Middle frontal gyrus (tissue), 1 donor: ENCODE results near the gene HTR2C.
"Not testable (repeated sequence)": the region's sequence is repeated elsewhere in the genome, so short reads cannot be mapped to it uniquely, and the experiment has no call there.

Experiments
- DNase-seq: peaks from one replicate; pipeline ENCODE4 v3.0.0-alpha.2; 2015; ENCODE audit warnings: low spot score; ENCODE audit errors: extremely low spot score

Gene HTR2C

DNA sequence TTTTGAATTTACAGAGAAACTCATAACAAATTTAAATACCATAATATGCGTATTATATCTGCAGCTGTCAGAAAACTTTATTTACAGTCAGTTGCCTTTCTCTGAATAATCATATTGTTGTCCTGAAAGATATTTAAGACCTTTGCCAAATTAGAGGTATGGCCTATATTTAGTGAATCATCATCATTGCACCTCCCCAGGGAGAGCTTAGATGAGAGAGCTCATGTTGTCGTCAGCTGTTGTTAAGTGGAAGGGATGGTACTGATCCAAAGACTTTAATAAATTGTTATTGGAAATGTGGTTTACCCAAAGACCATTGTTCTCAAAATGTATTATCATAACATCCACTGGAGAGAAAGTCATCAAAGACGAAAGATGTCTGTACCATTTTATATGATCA lies 128.6 kb downstream of the HTR2C start:
- no peak for DNase-seq

DNA sequence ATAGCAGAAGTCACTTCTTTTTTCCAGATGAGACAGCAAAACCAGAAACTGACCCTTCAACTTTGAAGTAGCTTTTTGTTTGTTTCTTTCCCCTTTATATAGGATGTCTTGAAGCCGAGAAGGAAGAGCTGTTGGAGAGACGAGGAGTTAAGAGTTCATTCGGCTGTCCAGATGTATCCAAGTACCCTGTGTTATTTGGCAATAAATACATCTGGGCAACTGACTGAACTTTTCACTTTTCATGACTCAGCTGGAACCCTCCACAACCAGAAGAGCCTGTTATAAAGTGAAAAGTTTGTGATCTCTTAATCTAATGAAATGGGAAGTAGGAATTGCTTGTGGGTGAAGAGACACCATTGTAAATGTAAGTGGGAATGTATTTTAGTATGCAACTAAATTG lies 131.2 kb downstream of the HTR2C start:
- DNase-seq, result no peak

GRCh38 chrX:114717921-114718320 lies 134.0 kb downstream of the HTR2C start:
- DNase-seq, result no peak

- no peak for DNase-seq
Observed at GRCh38 chrX:114766541-114766940, 182.7 kb downstream of the HTR2C start.

DNA sequence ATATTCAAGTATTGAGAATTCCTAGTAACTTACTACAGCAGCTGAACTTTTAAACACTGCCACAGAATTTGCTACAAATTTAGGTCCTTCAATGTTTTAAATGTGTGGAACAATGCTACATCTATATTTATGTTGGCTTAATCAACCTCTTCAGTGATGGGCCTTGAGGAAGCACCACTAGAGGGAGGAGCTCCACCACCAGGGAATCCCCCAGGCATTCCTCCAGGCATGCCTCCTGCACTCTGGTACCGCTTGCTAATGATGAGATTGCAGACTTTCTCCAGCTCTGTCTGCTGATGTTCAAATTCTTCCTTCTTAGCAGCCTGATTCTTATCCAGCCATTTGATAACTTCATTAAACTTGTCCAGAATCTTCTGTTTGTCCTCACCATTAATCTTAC lies 190.8 kb downstream of the HTR2C start:
- DNase-seq, result no peak

- DNase-seq, result no peak
Observed at GRCh38 chrX:114782925-114783324, 199.0 kb downstream of the HTR2C start.

- no peak for DNase-seq
Observed at GRCh38 chrX:114787061-114787460, 203.2 kb downstream of the HTR2C start.

GRCh38 chrX:114797494-114797893 lies 213.6 kb downstream of the HTR2C start:
- no peak for DNase-seq

DNA sequence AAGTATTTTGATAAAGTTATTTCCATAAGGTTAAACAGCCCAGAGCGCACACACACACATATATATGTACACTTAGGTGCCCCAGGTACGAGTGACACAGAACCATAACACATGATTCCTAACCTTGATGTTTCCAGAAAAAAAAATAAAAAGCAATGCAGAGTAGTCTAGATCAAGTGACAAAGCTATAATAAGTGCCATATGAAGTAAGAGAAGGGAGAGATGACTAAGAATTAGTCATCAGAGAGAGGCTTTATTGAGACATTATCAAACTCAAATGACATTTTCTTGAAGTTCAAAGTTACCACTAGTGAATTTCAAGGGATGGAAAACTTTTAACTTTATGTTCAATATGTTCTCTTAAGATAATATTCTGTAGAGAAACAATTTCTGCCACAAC lies 215.0 kb downstream of the HTR2C start:
- no peak for DNase-seq

GRCh38 chrX:114800719-114801118 lies 216.8 kb downstream of the HTR2C start:
- no peak for DNase-seq

- DNase-seq, result no peak
Observed at GRCh38 chrX:114819509-114819908, 235.6 kb downstream of the HTR2C start.

- DNase-seq, result no peak
Observed at GRCh38 chrX:114841051-114841450, 257.2 kb downstream of the HTR2C start.

- no peak for DNase-seq
Observed at GRCh38 chrX:114842181-114842580, 258.3 kb downstream of the HTR2C start.

GRCh38 chrX:114889481-114889880 lies 305.6 kb downstream of the HTR2C start:
- DNase-seq, result no peak

DNA sequence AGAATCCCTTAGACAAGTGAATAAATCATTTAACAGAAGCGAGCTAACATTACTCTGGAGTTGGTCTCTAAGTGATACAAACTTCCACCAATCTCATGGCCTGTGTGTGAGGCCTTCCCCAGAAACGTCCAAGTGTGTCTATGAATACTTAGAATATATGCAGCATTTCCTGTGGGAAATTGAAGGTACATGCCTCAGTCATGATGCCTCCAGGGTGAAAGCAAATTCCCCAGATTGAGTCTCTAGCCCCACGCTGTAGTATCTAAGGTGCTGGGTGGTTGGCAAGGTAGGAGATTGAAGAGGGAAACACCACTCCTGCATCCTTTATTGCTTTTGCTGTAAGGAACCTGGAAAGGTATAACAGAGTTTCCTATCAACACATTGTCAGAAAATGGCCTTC lies 319.7 kb downstream of the HTR2C start:
- no peak for DNase-seq

DNA sequence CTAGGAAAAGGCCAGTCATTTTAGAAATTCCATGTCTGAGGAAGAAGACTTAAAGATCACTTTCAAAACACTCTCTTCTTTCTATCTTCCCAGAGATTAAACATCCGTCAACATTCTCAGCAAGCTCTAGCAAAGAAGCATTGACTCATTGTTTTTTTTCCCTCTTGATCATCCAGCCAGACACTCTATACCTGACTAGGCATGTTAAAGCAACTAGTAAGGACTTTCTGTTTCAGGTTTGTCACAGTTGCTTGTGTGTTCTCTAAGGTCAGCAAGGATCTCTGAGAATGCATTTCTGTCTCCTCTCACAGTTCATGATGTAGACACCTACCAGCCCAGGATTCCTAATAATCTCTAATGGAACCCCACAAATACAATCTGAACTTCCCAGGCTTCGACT lies 321.4 kb downstream of the HTR2C start:
- no peak for DNase-seq

GRCh38 chrX:114906984-114907510 lies 323.2 kb downstream of the HTR2C start:
- no peak for DNase-seq

DNA sequence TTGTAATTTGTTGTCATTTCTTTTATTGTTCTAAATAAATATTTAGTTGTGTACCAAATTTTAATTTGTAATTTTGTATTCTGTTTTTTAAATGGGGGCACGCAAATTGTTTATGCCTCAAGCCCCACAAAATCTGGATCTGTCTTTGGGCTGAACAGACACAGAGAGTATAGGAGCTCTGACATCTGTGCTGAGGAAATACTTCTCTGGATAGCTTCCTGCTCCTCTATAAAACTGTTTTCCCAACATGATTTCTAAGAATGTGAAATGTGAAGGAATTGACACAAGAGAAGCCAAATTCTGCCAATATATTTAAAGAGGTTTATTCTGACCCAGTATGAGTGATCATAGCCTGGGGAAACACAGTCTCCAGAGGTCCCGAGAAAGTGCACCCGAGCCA lies 340.5 kb downstream of the HTR2C start:
- DNase-seq, result no peak

- DNase-seq, result no peak
Observed at GRCh38 chrX:114924856-114925255, 341.0 kb downstream of the HTR2C start.

DNA sequence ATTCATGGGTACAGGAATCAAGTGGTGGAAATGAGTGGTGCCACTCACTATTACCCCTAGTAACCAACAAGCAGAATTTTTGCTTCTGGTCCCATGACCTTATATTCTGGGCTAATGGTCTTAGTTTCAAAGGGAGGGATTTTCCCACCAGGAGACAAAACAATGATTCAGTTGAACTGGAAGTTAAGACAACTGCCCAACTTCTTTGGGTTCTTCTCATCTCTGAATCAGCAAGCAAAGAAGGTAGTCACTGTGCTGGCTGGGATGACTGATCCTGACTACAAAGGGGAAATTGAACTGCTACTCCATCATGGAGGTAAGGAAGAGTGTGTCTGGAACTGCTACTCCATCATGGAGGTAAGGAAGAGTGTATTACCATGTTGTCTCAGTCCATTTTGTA lies 346.3 kb downstream of the HTR2C start:
- DNase-seq, result no peak

- no peak for DNase-seq
Observed at GRCh38 chrX:114932550-114932949, 348.7 kb downstream of the HTR2C start.

DNA sequence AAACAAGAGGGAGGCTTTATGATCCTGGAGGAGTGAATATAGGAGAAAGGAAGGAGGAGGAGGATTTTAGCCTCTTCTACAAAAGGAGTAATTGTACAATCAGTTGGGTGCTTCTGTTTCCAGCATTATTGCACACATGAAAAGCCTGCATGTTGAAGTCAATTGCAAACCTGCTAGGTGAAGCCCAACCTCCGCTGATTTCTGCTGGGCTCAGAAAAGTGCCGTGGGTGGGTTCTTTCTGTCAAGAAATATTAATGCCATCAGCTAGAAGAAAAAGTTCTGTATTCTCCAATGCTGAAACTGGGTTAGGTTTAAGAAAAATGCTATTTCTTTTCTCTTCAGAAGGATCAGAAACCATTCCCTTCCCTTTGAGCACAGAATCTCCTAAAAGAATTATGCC lies 349.4 kb downstream of the HTR2C start:
- not testable (repeated sequence) for DNase-seq

- not testable (repeated sequence) for DNase-seq
Observed at GRCh38 chrX:114937090-114937489, 353.2 kb downstream of the HTR2C start.

DNA sequence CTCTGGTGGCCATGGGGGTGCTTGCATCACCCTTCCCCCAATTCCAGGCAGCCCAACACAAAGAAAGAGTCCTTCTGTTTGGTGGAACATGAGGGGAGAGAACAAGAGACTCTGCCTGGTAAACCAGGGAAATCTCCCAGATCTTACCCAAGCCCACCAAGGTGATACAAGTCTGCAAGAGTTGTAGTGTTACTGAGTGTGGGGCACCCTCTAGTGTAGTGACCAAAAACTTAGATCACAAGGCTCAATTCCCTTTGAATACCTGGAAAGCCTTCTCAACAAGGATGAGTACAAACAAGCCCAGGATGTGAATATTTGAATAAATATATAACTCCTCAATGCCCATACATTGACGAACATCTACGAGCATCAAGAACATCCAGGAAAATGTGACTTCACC lies 368.8 kb downstream of the HTR2C start:
- DNase-seq, result no peak
